Muscle layer of colon (tissue), 2 donors: ENCODE data around the gene TRMT6.

ENCODE experiments used
- H3K27ac ChIP-seq: one replicate; pipeline ENCODE4 v1.7.0; 2013; ENCODE audit warnings: low read depth, mild to moderate bottlenecking, low read length, moderate library complexity
- H3K27me3 ChIP-seq, 2 donors: one replicate each; pipeline ENCODE4 v1.7.0; 2013; ENCODE audit warnings: low read length in 2 of 2, mild to moderate bottlenecking in 2 of 2; ENCODE audit not compliant: insufficient read depth in 2 of 2, control insufficient read depth in 1 of 2
- H3K36me3 ChIP-seq: one replicate; pipeline ENCODE4 v1.7.0; 2013; ENCODE audit warnings: mild to moderate bottlenecking, low read length; ENCODE audit not compliant: insufficient read depth
- H3K4me1 ChIP-seq: one replicate; pipeline ENCODE4 v1.7.0; 2013; ENCODE audit warnings: mild to moderate bottlenecking, low read length; ENCODE audit not compliant: insufficient read depth
- H3K4me3 ChIP-seq, 2 donors: one replicate each; pipeline ENCODE4 v1.7.0; 2013; ENCODE audit warnings: low read length in 2 of 2, low read depth in 1 of 2, mild to moderate bottlenecking in 1 of 2, moderate library complexity in 1 of 2
- H3K9ac ChIP-seq: one replicate; pipeline ENCODE4 v1.7.0; 2013; ENCODE audit warnings: low read length
- H3K9me3 ChIP-seq: one replicate; pipeline ENCODE4 v1.7.0; 2013; ENCODE audit warnings: mild to moderate bottlenecking, low read length
- donor health status: abdominal sarcoma.
- donor health status: Adenocarcinoma of cecum.

Gene TRMT6

GRCh38 chr20:5975778-5976177, 25.4 kb upstream of the TRMT6 start:
- Histone ChIP-seq H3K9ac (no peak overlapping the region), H3K4me3 (no peak overlapping the region), H3K27ac (no peak overlapping the region), H3K4me1 (no peaks in the 10 kb centered on the region), H3K36me3 (peaks cover 10% of the 10 kb centered on the region), H3K27me3 (no peaks in the 10 kb centered on the region), H3K9me3 (no peaks in the 10 kb centered on the region)

GRCh38 chr20:5974531-5974930, 24.2 kb upstream of the TRMT6 start:
- Histone ChIP-seq H3K36me3 (peaks cover 10% of the 10 kb centered on the region), H3K9me3 (no peaks in the 10 kb centered on the region), H3K4me1 (no peaks in the 10 kb centered on the region), H3K9ac (no peak overlapping the region), H3K27me3 (no peaks in the 10 kb centered on the region), H3K27ac (no peak overlapping the region), H3K4me3 (no peak overlapping the region)

GRCh38 chr20:5973971-5974370, 23.6 kb upstream of the TRMT6 start:
- no peaks in the 10 kb centered on the region for H3K9me3 ChIP-seq
- H3K4me3 ChIP-seq: no peak overlapping the region
- H3K4me1 ChIP-seq: no peaks in the 10 kb centered on the region
- no peak overlapping the region for H3K27ac ChIP-seq
- H3K9ac ChIP-seq: no peak overlapping the region
- H3K27me3 ChIP-seq: no peaks in the 10 kb centered on the region
- H3K36me3 ChIP-seq: peaks cover 7% of the 10 kb centered on the region

DNA sequence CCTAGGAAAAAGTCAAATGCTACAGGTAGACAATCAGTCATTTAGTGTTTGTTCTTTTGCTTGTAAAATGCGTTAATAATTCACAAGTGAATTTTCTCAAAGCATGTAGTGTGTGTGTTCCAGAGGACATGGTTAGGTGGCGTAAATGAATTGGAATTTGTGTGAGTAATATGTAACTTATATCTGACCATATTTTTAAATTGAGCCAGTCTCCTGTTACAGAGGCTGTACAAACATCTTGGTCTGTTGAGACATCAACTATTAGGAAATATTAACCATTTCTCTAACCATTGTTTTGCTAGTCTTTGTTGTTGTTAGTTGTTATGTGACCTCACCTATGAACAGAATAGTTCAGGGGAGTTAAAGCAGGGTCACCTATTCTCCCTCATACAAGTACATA, 22.8 kb upstream of the TRMT6 start:
- no peak overlapping the region for H3K4me3 ChIP-seq
- H3K36me3 ChIP-seq: peaks cover 2% of the 10 kb centered on the region

GRCh38 chr20:5971203-5971602, 20.9 kb upstream of the TRMT6 start:
- Histone ChIP-seq H3K9me3 (no peaks in the 10 kb centered on the region), H3K27ac (no peak overlapping the region), H3K4me1 (no peaks in the 10 kb centered on the region), H3K9ac (no peak overlapping the region), H3K27me3 (no peaks in the 10 kb centered on the region), H3K36me3 (peaks cover 12% of the 10 kb centered on the region), H3K4me3 (no peak overlapping the region)

More for the DNA sequence above, 22.8 kb upstream of the TRMT6 start:
- Histone ChIP-seq H3K9me3 (no peaks in the 10 kb centered on the region), H3K4me1 (no peaks in the 10 kb centered on the region), H3K27ac (no peak overlapping the region), H3K9ac (no peak overlapping the region), H3K27me3 (no peaks in the 10 kb centered on the region)

GRCh38 chr20:5970381-5970780, 20.0 kb upstream of the TRMT6 start:
- H3K36me3 ChIP-seq: peaks cover 12% of the 10 kb centered on the region

DNA sequence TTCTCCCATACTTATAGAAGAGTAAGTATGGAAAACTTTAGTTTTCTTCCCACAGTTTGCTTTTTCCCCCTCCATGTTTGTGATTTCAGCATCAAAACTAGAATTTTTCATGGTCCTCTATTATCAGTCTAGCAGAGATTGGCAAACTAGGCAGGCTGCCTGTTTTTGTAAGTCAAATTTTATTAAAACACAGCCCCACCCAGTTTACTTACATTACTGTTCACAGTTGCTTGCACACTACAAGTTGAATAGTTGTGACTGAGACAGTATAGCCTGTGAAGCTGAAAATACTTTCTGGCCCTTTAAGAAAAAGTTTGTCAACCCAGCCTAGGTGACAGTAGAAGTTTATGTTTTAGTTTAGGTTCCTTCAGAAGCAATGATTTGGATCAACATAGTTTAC, 19.6 kb upstream of the TRMT6 start:
- Histone ChIP-seq H3K9ac (no peak overlapping the region), H3K27me3 (no peaks in the 10 kb centered on the region), H3K27ac (no peak overlapping the region), H3K4me3 (no peak overlapping the region), H3K4me1 (no peaks in the 10 kb centered on the region), H3K36me3 (peaks cover 12% of the 10 kb centered on the region), H3K9me3 (no peaks in the 10 kb centered on the region)

More at GRCh38 chr20:5970381-5970780, 20.0 kb upstream of the TRMT6 start:
- Histone ChIP-seq H3K27me3 (no peaks in the 10 kb centered on the region), H3K9me3 (no peaks in the 10 kb centered on the region), H3K4me3 (no peak overlapping the region), H3K27ac (no peak overlapping the region), H3K9ac (no peak overlapping the region), H3K4me1 (no peaks in the 10 kb centered on the region)

DNA sequence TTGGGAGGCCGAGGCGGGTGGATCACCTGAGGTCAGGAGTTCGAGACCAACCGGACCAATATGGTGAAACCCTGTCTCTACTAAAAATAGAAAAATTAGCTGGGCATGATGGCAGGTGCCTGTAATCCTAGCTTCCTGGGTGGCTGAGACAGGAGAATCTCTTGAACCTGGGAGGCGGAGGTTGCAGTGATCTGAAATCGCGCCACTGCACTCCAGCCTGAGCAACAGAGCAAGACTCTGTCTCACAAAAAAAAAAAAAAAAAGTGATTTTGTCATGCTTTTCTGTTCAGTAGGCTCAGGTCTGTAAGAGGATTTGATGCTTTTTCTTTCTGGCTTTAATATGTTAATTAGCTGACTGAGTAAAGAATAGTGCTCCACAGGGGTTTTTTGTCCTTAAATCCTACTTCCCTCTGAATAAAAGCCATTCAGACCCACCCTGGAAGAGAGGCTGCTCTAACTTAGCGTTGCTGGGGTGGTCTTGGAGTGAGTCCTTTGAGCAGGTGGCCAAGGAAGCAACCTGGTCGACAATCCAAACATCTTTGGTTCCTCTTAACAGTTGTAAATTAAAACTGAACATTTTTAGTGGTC, 19.1 kb upstream of the TRMT6 start:
- Histone ChIP-seq H3K9me3 (no peaks in the 10 kb centered on the region), H3K27me3 (no peaks in the 10 kb centered on the region), H3K4me1 (no peaks in the 10 kb centered on the region), H3K36me3 (peaks cover 12% of the 10 kb centered on the region), H3K9ac (no peak overlapping the region), H3K27ac (no peak overlapping the region), H3K4me3 (no peak overlapping the region)

GRCh38 chr20:5968462-5968861, 18.1 kb upstream of the TRMT6 start:
- Histone ChIP-seq H3K27me3 (no peaks in the 10 kb centered on the region), H3K9ac (no peak overlapping the region), H3K4me3 (no peak overlapping the region), H3K36me3 (peaks cover 12% of the 10 kb centered on the region), H3K9me3 (no peaks in the 10 kb centered on the region), H3K4me1 (no peaks in the 10 kb centered on the region), H3K27ac (no peak overlapping the region)

GRCh38 chr20:5967469-5967868, 17.1 kb upstream of the TRMT6 start:
- Histone ChIP-seq H3K9me3 (no peaks in the 10 kb centered on the region), H3K36me3 (peaks cover 12% of the 10 kb centered on the region), H3K27ac (no peak overlapping the region), H3K27me3 (no peaks in the 10 kb centered on the region), H3K9ac (no peak overlapping the region), H3K4me3 (no peak overlapping the region), H3K4me1 (no peaks in the 10 kb centered on the region)

DNA sequence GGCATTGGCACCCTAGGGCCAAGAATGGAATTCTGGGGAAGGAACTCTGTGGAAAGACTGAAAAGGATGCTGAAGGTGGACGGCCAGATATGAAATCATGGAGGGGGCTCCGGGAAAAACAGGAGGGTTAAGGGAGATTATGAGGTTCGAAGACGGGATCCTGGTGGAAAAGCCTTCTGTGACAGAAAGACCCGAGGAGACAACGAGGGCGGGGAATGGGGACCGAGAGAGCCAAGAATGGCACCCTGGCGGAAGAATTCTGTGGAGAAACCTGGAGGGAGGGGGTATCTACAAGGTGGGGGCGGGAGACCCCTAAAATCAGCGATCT, 426 bp downstream of the TRMT6 start:
- Histone ChIP-seq H3K36me3 (peaks cover 30% of the 10 kb centered on the region), H3K9me3 (no peaks in the 10 kb centered on the region), H3K4me3 (peak overlapping the region; percentile 59 to 70), H3K27ac (peak overlapping the region; percentile 71), H3K9ac (peak overlapping the region; percentile 67), H3K4me1 (peaks cover 15% of the 10 kb centered on the region), H3K27me3 (no peaks in the 10 kb centered on the region)

DNA sequence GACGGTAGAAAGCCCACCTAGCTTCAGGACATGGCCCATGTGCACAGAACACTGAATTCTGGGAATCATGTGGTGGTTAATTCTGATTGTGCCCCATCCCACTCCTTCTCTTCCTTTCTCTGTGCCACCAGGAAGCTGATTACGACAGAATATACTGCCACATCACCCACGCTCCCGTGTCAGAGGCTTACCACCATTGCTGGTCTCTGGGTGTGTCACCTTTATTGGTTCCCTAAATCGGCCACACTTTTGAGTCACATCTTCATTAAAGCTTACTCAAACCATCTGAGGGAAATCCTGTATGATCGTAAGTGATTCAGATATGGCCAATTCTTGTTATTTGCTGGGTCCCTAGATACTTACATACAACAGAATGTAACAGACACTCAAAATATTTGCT, 3.1 kb downstream of the TRMT6 start:
- H3K36me3 ChIP-seq: peaks cover 38% of the 10 kb centered on the region
- H3K27ac ChIP-seq: no peak overlapping the region
- H3K9me3 ChIP-seq: no peaks in the 10 kb centered on the region
- H3K4me1 ChIP-seq: peaks cover 15% of the 10 kb centered on the region
- H3K27me3 ChIP-seq: no peaks in the 10 kb centered on the region
- no peak overlapping the region for H3K9ac ChIP-seq
- H3K4me3 ChIP-seq: no peak overlapping the region
